HG02840 (cell line): ENCODE results near the gene FOXN4.

Experiments
- ATAC-seq: cut with Tn5 transposase; IDR thresholded peaks from one replicate; pipeline ENCODE4 v1.9.1; 2021; ENCODE audit warnings: mild to moderate bottlenecking, moderate library complexity, moderate number of reproducible peaks; ENCODE audit not compliant: unreplicated experiment, low FRiP score

Gene FOXN4

DNA sequence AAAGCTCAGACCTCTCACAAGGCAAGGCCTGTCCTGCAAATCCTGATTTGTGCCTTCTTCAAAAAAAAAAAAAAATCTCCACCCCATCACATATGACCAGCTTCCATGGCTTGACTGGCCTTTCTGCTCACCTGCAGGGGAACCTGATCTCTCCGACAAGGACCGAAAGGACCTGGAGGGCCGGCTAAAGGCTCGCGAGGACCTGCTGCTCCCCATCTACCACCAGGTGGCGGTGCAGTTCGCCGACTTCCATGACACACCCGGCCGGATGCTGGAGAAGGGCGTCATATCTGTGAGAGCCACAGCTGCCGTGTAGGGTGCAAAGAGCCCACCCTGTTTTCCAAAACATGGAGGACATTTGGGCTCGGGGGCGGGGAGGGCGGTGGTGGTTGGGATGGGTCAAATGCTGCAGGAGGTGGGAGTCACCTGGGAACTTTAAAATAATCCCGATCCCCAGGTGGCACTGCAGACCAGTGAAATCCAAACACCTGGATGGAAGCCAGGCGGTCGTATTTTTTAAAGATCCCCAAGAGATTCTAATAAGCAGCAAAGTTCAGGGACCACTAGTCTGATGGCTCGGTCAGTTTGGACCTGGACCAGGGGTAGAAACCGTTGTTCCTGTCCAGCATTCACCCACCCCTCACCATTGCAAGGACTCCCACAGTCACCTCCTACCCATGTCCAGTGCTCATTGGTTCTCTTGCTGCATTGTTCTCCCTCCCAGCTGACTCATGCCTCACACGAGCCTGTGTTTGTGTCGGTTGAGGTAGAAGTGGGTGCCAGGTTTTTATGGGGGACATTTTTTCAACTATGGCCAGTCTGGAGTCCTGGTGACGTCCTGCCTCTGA lies 44.8 kb downstream of the FOXN4 start:
- no peak for ATAC-seq

DNA sequence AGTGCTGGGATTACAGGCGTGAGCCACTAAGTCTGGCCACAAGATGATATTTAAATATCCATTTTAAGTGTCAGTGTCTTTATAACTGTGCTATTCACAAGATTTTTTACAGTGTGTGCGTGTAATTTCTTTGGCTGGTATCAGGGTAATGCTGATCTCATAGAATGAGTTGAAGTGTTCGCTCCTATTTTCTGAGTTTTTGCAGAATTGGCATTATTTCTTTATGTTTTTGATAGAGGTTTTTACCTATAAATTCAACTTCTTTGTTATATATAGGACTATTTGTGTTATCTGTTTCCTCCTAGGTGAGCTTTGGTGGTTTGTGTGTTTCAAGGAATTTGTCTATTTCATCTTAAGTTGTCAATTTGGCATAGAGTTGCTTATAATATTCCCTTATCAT lies 45.6 kb downstream of the FOXN4 start:
- ATAC-seq, result no peak

DNA sequence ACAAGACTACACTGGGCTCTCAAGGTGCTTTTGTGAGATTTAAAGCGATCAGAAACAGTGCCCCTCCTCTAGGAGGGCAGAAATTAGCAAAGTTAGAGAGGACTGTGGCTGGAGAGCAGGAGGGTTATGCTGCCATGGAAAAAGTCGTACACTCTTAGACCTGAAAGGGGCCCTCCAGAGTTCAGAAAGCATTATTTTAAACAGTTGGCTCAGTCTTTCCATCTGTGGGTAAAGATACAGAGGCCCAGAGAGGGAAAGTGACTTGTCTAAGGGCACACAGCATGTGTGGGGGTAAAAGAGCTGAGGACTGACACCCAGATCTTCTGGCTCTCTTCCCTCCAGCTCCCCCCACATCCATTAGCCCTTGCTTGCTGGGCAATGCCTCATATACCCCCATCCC lies 47.1 kb downstream of the FOXN4 start:
- ATAC-seq, result no peak

DNA sequence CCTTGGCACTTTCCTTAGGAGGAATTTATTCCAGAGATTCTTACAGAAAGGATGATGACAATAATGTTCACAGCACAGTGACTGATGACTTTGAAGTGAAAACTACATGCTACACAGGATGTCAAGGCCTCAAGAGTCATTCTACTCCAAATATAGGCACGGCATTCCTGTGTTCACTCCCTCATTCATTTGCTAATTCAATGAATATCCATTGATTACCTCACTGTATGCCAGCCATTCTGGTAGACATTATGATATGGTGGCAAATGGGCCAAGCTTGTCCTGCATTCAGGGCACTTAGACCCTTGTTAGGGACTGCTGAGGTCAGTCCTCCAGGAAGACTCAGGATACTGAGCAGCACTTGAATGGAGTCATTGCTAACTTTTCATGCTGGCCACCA lies 48.0 kb downstream of the FOXN4 start:
- ATAC-seq, result no peak

DNA sequence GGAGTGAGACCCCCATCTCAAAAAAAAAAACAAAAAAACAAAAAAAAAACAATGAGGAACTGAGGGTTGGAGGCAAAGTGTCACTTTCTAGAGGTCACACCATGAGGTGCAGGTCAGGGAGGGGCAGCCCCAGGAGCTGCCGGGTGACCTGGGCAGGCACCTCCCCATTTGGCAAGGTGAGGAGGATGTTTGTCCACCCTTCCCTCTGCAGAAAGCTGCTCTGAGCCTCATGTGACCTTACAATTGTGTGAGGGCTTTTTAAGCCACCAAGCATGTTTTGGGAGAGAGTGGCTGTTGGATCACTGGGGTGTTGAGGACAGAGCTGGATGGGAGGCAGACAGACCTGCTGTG lies 49.6 kb downstream of the FOXN4 start:
- ATAC-seq, result no peak

- no peak for ATAC-seq
Measured at GRCh38 chr12:109258607-109259544, 50.2 kb downstream of the FOXN4 start.

DNA sequence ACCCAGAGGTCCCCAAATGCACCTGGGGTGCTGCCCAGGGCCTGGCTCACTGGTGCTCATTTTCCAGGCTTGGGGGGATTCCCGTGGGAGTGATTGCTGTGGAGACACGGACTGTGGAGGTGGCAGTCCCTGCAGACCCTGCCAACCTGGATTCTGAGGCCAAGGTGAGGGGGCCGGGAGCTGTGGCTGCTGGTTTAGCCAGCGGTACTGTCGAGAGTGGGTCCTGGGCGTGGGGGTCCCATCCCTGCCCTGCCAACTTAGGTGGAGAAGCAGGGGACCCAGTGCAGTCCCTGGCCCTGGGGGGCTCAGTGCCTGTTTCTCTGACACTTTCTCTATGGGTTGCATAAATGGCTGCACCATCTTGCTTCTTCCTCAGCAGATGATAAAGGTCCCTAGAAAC lies 50.9 kb downstream of the FOXN4 start:
- ATAC-seq, result no peak

GRCh38 chr12:109256011-109256410 lies 53.1 kb downstream of the FOXN4 start:
- ATAC-seq, result no peak

DNA sequence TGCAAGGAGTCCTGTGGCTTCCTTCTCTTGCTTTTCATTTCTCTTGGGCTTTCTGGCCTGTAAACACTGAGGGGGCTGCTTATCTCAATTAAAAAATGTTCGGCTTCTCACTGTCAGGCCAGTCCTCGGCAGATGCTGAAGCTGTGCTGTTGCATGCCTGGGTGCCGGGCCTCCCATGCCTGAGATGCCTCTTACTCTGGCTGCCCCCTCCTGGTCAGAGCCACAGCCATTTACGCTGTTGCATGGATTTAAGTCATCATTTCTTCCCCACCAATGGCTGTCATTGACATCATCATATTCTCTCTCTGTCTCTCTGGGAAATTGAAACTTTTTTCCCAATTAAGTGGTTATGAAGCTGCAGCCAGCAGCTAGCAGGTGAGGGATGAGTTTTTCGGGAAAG lies 53.7 kb downstream of the FOXN4 start:
- no peak for ATAC-seq

DNA sequence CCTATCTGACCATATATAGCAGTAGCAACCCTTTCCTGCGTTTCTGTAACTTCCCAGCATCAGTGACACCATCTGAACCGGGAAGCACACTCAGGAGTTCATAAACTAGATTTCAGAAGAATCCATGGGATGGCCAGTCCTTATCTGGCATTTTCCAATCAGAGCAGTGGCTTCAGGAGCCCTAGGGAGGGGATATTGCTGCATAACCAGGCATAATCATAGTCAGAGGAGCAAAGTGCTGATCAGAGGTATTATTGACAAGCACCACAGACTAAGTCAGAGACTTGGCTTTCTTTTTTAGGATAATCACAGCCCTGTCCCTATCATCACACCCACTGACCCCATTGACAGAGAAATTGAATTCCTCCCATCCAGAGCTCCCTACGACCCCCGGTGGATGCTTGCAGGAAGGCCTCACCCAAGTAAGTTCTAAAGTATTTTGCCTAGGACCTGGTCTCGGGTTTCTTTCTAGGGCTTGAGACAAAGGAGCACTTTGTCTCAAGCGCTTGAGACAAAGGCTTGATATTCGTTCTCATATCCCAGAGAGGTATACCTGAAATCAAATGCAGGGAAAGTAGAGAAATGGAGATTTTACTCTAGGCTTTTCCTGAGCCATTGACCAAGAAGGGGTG lies 55.1 kb downstream of the FOXN4 start:
- ATAC-seq, result no peak

DNA sequence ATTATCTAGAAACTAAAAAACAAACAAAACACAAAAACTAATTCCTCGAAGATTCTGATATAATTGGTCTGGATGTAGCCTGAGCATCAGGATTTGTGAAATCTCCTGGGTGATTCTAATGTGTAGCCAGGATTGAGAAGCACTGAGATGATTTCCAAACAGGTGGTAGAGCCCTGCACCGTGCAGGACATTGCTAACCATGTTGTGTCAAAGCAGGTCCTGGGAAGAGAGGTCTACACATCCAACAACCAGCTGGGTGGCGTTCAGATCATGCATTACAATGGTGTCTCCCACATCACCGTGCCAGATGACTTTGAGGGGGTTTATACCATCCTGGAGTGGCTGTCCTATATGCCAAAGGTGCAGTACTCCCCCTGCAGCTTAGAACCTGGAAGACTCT lies 56.3 kb downstream of the FOXN4 start:
- no peak for ATAC-seq

- ATAC-seq, result no peak
Measured at GRCh38 chr12:109250523-109250922, 58.6 kb downstream of the FOXN4 start.

DNA sequence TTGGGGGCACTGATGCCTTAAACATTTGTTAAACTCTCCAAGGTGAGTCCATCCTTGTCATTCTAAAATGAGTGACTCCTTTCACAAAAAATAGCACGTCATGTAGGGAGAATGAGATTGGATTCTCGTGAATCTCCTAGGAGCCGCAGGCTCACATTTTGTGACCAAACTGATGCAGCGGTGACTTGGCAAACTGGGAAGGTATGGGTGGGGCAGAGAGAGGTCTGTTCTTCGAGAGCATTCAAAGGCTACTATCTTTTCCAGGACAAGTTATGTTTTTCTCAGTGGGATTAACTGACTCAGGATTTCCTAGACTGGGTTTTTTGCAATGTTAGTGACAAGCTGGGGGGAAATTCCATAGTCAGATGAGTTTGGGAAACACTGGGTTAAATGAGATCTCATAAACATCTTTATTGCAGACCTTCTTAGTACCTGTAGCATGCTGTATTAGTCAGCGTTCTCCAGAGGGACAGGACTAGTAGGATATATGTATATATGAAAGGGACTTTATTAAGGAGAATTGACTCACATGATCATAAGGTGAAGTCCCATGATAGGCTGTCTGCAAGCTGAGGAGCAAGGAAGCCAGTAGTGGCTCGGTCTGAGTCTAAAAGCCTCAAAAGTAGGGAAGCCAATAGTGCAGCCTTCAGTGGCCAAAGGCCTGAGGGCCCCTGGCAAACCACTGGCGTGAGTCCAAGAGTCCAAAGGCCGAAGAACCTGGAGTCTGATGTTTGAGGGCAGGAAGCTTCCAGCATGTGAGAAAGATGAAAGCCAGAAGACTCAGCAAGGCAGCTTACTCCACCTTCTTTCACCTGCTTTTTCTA lies 61.0 kb downstream of the FOXN4 start:
- ATAC-seq, result no peak

DNA sequence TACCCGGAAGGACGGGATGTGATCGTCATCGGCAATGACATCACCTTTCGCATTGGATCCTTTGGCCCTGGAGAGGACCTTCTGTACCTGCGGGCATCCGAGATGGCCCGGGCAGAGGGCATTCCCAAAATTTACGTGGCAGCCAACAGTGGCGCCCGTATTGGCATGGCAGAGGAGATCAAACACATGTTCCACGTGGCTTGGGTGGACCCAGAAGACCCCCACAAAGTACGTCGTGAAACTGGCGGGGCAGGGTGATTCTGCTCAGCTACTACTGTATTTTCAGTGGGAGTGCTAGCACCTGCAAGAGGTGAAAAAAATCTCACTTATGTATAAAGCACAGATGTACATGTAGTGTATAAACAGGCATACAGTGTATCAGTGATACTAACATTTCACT lies 62.9 kb downstream of the FOXN4 start:
- ATAC-seq, result no peak

DNA sequence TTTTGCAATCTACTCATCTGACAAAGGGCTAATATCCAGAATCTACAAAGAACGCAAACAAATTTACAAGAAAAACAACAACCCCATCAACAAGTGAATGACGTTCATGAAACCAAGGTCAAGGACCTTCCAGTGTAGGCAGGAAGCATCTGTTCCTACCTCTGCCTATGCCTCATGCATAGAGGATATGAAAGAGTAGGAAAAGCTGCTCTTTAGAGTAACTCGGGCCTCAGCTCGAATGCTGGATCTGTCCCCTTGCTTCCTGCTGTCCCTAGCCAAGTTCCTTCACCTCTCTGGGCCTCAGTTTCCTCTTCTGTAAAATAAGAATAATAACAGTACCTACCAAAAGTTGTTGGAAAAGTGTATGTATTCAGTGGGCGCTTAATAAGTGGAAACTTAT lies 65.0 kb downstream of the FOXN4 start:
- ATAC-seq, result no peak

- ATAC-seq, result no peak
Measured at GRCh38 chr12:109241936-109242335, 67.1 kb downstream of the FOXN4 start.

DNA sequence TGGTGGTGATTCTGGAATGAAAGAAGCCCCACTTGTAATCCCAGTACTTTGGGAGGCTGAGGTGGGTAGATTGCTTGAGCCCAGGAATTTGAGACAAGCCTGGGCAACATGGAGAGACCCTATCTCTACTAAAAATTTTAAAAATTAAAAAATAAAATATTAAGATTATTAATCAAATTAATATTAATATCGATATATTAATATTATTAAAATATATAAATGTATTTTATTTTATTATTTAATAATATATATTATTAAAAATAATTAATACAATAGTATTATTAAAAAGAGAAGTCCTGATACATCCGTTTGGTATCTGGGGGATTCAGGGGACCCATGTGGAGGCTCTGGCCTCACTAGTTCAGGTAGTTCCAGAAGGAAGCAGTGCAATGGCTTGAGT lies 68.7 kb downstream of the FOXN4 start:
- no peak for ATAC-seq

- no peak for ATAC-seq
Measured at GRCh38 chr12:109239691-109240090, 69.4 kb downstream of the FOXN4 start.

GRCh38 chr12:109239179-109239578 lies 69.9 kb downstream of the FOXN4 start:
- no peak for ATAC-seq

GRCh38 chr12:109236257-109236656 lies 72.8 kb downstream of the FOXN4 start:
- no peak for ATAC-seq
